HG02973 (cell line): ENCODE measurements around the gene GOLGA2.

Experiments used
- ATAC-seq: cut with Tn5 transposase; IDR thresholded peaks from one replicate; pipeline ENCODE4 v1.9.1; 2021; ENCODE audit warnings: moderate library complexity; ENCODE audit not compliant: unreplicated experiment

GOLGA2 gene

DNA sequence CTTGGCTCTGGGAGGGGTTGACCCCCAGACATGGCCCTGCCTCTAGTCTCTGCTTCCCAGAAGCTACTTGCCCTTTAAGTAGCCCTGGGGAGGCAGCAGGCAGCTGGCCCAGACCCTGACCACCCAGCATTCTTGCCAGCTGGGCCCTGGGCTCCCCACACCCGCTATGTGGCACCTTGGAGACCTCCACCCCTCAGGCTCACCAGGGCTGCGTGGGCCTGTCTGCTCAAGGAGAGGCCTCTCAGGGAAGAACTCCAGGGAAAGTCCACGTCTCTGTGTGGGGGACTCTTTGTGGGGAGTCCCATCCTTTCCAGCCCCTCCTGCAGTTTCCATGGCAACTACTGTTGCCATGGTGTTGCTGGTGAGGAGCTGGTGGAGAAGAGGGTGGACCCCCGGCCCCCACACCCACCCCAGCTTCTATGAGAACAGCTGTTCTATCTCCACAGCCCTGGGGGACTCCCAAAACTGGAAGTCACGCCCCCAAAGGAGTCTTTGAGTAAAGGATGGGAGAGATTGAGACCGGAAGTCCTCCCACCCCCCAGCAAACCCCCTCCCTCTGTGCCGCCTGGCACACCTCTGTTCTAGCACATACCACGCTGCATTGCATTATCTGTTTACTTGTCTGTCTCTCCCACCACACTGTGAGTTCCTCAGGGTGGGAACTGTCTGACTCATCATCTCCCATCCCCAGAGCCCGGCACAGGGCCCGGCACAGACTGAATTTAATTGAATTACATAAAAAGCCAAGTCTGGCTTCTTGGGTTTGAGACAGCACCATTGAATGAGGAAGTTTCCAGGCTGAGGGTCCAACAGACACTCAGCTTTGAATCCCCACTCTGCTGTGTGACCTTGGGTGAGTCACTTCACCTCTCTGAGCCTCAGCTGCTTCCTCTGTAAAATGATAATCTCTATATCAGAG lies 60.1 kb downstream of the GOLGA2 start:
- ATAC-seq: no peak

DNA sequence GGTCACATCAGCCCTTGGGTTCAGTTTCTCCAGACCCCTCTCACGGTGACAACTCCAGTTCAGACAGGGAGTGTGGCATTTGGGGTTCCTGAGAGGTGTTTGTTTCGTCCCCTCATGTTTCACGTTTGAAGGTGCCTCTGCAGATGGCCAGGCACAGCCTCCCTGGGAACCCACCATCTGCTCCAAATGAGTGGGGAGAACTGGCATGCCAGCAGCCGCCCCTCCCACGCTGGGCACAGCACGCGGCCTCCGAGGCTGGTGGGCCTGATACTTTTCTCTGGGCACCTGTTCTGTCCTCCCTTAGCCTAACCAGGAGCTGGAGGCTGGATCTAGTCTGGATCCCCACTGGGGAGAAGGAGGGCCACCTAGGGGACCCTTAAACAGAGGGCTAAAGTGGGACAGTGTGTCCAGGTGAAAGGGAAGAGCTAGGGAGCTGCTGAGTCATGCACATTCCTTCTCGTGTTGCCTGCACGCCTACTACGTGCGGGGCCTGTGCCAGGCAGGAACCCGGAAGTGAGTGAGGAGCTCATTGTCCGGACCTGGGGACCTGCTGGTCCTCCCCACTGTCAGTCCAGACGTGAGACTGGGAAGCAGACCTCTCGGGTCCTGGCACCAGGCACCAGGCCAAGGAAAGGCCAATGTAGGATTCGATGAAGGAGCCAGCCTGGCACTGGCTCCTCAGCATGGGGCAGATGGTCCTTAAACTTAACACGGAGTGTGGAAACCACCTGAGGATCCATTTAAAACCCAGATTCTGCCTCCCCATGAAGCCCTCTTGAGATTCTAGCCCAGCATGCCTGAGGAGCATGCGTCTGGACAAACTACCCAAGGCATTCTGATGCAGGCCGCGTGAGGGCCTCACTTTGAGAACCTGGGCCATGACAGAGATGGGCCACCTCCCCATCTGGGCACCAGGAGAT lies 61.0 kb downstream of the GOLGA2 start:
- ATAC-seq: no peak

DNA sequence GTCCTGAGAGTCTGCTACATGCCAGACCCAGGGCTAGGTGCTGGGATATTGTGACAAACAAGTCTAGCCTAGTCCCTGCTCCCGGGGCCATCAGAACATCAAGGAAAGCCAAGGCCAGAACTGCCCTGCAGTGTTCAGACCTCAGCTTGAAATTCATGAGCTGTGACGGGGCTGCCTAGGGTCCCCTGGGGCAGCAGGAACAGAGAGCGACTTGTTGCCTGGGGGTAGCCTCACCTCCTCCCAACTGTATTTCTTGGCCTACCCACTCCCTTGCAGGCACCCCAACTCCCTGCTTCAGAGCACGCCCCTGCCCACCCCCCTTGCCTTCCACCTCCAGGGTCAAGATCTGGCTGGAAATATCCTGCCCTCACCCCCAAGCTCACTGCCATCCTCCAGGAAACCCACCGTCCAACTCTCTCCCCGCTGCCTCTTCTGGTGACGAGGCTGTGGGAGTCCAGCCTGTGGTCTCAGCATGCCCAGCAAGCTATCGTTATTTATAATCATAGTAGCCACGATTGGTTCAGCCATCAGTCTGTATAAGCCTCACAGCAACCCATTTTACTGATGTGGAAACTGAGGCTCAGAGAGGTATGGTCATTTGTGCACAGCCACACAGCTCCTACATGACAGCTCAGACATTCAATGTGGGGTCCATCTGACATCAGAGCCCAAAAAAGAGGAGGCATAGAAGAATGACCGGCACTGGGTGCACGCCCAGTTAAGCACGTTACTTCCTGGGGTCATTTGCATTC lies 61.9 kb downstream of the GOLGA2 start:
- ATAC-seq: no peak

DNA sequence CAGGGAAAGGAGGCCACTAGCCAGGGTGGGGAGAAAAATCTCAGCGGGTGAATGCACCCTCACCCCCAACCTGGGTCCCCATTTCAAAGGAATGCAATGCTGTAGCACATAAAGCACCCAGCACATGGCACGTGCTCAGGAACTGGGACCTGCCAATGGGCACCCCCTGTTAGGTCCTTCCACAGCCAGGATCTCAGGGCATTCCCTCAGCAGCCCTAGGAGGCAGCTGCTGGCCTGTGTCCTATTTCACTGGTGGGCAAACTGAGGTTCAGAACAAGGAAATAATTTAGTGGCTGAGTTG lies 63.9 kb downstream of the GOLGA2 start:
- no peak for ATAC-seq

DNA sequence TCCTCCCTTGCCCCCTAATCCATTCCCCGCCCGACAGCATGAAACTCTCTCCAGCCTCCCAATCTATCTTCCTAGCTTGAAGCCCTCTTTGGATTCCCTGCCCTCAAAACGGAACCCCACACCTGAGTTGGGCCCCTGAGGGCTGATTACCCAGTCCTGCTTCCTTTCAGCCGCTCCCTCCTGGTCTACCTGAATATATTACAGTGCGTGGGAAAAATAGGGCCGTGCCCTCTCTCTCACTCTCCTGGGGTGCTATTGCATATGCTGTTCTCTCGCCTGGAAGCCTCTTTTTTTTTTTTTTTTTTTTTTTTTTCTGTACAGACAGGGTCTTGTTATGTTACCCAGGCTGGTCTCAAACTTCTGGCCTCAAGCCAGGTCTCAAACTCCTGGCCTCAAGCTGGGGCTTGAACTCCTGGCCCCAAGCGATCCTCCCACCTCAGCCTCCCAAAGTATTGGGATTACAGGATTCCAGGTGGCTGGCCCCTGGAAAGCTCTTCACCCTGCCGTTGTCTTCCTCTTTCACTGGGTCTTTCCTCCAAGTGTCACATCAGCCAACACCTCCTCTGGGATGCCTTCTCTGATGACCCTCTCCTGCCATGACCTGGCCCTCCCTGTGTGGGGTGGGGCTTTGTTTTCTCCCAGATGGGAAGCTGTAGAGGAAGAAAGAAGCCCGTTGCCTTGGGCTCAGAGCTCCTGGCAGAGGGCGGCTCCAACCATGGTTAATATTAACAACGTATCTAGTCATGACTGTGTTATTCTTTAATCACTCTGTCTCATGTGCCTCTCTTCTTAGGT lies 64.4 kb downstream of the GOLGA2 start:
- no peak for ATAC-seq

DNA sequence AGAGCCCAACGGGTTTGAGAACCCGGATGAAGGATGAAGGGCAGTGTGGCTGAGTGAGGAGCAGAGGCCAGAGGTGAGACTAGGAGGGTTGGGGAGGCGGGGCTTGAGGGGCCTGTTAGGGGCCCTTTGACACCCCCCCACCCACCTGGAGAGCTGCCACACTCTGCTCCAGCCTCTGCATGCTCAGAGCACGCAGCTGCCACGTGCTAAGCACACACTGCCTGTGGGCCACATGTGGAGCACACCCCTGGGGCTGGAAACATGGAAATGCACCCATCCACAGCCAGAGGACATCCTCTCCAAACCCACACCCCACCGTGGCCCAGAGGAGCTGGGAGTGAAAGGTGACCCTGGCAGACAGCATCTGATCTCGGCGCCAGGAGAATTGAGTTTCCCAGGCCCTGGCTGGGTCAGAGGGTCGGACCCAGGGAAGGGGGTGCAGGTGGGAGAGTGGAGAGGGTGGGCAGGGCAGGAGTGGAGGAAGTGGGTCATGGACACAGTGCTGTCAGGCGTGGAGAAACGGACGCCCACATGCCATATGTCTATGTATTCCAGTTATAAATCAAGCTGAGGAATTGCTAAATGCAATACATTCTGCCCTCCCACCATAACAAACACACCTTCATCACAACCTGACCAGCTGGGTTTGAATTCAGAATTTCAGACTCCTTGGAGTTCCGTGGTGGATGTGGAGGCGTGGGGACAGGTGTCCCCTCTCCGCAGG lies 66.7 kb downstream of the GOLGA2 start:
- ATAC-seq: no peak

DNA sequence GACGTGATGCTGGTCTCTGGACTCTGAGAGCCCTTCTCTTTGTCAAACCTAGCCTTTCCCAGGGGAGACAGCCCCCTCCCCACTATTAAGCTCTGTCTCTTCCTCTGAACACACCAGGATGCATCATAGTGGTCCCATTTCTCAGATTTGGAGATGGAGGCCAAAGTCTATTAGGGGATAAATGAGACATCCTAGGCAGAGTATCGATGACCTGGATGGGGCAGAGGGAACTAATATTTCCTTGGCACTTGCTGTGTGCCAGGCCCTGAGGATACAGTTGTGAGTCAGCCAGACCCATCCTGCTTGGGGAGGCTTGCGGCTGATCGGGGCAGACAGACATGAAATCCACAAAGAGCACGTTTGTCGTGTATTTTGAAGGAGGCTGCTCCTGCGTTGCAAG lies 67.4 kb downstream of the GOLGA2 start:
- no peak for ATAC-seq

DNA sequence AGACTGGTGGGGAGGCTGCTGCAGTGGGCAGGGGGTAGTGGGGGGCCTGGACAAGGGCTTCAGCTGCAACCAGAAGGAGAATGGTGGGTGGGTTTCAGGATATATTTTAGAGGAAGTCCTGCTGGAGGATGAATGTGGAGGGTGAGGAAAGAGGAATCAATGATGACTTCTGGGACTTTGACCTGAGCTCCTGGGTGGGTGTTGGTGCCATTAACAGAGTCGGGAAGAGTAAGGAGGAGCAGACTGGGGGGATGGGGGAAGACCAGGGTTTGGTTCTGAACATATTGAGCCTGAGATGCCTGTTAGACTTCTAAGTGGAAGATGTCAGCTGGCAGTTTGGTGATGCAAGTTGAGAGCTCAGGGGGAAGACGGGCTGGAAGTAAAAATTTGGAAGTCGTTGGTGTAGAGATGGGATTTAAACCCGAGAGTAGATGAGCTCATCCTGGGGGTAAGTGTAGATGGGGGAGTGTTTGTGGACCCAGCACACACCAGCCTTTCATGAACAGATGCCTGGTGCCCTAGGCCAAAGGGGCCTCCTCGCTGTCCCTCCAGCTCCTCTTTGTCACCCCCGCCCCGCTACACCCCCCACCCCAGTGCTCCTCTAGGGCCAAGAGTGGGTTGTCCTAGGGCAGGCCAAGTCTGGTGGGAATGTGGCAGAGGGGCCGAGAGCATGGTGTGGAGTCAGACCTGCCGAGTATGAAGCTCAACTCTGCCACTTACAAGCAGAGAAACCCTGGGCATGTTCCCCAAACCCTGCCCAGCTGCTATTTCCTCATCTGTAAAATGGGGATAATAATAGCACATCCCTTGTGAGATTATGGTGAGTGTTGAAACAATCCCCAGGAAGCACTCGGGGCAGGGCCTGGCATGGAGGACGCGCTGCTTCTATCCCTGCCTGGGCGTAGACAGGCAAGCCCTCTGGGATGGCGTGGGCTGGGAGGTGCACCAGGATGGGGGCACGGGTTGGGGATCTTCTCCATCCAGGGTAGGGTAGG lies 68.6 kb downstream of the GOLGA2 start:
- ATAC-seq: no peak

DNA sequence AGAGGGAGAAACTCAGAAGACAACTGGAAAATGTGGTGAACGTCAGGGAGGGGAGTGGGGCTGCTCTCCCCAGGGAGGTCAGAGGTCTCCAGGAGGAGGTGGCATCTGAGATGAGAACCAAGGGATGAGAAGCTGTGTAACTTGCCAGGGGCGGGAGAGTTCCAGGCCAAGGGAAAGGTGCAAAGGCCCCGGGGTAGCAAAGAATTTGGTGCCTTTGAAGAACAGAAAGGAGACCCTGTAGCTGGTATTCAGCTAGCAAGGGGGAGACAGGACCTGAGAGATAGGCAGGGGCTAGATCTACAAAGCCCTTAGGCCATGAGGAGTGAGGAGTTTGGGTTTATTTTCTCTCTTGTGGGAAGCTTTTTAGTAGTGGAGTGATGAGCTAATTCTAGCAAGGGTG lies 69.3 kb downstream of the GOLGA2 start:
- no peak for ATAC-seq
